HG03571 (cell line): ENCODE measurements around the gene ZNF324B.
"Not testable (repeated sequence)": the region's sequence is repeated elsewhere in the genome, so short reads cannot be mapped to it uniquely, and the experiment has no call there.

ENCODE experiments used
- ATAC-seq: cut with Tn5 transposase; IDR thresholded peaks from one replicate; pipeline ENCODE4 v1.9.1; 2021; ENCODE audit not compliant: unreplicated experiment

ZNF324B gene

DNA sequence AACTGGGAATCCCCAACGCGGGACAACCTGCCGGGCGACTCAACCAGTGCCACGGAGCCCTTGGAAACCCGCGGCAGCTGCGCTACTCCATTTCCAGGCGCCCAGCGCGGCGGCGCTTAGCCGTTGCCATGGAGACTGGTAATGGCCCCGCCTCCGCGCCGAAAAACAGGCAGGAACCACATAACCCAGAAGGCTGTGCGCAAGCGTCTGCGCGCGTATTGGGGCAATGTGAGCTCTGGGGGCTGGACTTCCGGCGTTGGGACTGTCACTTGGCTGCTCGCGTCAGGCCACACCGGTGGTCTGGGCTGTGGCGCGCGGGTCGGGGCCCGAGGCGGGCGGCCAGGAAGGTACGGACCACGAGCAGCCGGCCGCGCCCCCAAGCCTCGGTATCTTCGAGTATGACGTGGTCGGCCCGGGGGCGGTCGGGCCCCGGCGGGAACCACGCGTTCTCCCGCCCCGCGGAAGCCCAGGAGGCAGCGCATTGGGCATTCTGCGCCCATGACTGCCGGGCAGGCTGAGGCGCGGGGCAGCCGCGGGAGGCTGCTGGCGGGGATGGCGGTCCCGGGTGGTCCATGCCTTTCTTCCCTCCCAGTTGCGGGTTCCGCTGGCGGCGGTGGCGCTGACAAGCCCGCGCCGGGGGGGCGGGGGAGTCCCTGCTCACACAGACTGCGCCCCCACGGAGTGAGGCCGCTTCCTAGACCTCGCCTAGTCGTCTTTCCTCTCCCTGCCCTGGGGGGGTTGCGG, at the start of gene ZNF324B:
TSS of gene ZNF324B (plus strand) at position 265 of the 744 bp plus-strand sequence. CDS start 2,080 bp downstream, outside the sequence.
- ATAC-seq: peak; percentile 95

DNA sequence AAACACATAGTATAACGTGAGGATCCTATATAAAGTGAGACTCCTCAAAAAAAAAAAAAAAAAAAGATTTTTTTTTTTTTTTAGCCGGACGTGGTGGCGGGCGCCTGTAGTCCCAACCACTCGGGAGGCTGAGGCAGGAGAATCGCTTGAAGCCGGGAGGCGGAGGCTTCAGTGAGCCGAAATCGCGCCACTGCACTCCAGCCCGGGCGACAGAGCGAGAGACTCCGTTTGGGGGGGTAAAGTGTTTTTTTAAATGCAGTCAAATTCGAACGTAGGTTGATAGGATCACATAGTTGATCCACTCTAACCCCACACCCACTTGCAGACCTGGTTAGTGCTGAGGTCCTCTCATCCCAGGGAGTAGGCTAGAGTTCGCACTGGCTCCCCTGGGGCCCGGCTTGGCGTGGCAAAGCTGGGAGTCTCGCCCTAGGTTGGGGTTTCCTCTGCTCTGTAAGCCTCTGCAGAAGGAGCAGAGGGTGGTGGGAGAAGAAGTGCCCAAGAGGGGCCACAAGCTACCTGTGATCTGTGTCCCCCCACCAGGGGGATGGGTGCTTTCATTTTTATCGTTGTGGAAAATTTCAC, 49.5 kb upstream of the ZNF324B start:
- no peak for ATAC-seq

DNA sequence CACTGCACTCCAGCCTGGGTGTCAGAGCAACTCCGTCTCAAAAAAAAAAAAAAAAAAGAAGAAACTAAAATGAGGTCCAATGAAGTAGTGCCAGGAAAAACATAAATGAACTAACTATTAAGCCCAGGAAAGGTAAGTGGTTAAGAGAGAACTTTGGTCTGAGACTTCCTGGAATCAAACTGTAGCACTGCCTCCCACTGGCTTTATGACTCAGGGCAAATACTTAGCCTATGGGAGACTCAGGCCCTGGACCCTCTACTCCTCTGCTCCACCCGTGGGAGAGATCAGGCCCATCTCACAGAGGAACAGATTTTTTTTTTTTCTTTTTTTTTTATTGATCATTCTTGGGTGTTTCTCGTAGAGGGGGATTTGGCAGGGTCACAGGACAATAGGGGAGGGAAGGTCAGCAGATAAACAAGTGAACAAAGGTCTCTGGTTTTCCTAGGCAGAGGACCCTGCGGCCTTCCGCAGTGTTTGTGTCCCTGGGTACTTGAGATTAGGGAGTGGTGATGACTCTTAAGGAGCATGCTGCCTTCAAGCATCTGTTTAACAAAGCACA, 47.4 kb upstream of the ZNF324B start:
- not testable (repeated sequence) for ATAC-seq

DNA sequence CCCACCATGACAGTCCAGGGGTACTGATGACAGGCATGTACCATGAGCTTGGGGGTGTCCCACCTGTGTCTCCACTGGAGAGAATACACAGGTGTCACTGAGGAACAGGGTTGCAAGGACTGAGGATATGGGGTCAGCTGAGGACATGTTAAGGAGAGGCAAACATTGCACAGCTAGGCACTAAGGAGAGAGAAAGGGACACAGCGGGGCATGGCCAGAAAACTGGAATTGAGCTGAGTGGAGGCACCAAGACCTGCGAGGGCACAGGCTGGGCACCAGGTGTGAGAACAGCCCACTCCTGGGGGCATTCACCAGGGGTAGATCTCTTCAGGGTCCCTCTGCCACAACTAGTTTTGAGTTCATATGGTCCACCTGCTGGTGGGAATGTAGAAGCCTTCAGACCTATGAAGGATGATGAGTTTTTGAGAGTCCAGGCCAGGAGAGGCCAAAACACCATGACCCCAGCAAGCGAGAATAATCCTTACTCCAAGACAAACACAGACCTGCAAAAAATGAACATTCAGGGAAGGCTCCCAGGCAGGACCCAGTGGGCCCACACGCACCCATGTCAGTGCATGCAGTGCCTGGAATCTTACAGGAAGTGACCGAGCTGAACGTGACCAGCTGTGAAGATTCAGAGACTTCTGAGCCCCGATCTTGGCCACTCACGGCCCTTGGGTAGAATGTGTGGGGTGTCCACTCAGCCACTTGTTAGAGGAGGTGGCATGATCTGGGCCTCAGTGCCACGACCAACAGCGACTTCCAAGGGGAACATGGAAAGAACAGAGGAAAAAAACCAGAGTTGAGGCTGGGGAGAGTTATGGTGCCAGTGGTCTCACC, 44.4 kb upstream of the ZNF324B start:
- ATAC-seq: no peak

DNA sequence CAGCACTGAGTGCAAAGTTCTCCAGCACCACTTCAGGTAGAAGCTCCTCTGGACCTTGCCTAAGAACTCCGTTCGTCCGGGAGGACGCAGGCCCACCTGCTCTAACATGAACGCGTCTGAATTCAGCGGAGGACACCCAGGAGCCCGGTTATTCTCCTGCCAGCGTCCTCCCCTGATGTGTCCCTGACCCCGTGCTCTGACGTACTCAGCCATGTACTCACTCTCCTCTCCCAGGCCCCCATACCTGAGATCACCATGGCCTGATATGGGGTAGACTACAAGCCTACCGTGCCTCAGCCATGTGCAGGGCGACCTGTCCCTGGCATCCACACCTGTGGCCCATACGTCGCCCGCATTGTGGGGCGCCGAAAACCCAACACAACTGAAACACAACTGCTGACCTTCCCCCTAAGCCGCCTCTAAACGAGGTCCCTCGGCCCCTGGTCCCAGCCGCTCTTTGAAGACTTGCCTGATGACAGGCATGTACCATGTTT, 43.7 kb upstream of the ZNF324B start:
- no peak for ATAC-seq

DNA sequence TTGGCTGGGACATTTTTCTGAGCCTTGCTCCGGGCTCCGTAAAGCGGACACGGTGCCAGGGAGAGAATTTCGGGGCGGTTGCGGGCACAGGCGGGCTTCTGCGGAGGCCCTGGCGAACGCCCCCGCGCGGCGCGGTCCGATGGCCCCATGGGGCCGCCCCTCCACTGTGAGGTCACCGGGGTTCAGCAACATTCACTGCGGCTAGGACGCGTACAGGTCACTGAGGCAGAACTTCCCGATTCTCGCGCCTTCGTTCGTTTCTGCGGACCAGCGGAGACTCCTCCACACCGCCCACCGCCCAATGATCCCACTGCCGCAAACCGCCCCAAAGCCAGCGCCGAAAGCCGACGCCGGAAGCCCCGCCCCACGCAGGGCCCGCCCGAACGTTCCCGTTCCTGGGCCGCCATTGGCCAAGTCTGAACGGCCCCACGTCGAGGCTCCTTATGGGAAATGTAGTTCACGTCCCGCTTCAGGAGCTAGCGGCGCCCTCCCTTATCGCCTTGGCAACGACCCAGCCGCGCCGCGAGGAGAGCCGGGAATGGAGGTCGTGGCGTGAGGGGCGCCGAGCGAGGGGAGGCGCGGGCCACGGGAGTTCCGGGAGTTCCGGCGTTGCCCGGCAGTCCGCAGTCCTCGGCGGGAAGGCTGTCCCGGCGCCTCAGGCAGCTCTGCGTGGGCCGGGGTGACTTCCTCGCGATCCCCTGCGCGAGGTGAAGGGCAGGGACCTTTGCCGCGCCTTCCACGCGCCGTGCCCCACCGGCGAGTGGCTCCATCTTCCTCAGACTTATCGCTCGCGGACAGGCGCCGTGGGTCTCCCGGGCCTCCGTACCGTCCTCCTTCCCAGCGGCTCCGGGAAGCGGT, 43.0 kb upstream of the ZNF324B start, which contains the start of gene ZNF584:
TSS of gene ZNF584 (plus strand) at position 498 of the 858 bp plus-strand sequence. CDS start 499 bp downstream, outside the sequence.
- ATAC-seq: peak; percentile 84

DNA sequence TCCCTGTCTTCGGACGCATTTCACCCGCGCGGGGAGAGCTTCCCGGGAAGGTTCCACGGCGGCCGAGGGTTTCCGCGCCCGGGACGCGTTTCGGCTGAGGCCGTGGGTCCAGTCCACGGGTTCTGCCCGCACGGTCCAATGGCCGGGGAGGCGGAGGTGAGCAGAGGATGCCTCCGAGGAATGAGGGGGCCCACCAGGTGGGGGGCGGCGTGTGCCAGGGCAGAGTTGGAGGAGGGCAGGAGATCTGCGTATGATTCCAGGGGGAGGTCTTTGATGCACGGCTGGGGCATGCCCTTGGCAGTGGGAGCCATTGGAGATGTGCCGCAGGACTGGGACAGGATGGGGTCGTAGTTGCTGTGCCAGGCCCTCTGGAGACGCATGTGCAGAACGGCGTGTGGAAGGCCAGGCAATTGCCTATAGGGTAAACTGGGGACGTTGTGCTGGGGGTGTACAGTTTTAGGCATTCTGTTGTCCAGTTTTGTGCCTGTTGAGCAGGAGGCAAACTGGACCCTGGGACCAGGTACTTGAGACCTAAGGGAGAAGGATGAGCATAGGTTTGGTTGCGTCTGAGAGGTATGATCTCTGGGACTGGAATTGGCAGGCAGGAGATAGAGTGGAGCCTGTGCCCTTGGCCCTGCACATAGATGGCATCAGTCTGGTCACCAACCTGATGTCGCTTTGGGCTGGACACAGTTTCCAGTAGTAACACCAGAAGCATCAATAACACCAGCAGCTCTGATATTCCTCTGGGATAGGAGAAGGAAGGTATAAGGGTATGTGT, 42.2 kb upstream of the ZNF324B start:
- peak; percentile 15 for ATAC-seq

DNA sequence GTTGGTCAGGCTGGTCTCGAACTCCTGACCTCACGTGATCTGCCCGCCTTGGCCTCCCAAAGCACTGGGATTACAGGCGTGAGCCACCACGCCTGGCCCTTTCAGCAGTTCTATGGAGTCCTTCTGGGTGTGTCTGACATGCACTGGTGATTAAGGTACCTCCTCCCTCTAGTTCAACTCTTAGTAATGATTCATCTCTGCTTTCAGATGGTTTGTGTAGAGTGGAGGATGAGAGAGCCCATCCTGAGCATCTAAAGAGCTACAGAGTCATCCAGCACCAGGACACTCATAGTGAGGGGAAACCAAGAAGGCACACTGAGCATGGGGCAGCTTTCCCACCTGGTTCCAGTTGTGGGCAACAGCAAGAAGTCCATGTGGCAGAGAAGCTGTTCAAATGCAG, 34.8 kb upstream of the ZNF324B start:
- ATAC-seq: no peak

DNA sequence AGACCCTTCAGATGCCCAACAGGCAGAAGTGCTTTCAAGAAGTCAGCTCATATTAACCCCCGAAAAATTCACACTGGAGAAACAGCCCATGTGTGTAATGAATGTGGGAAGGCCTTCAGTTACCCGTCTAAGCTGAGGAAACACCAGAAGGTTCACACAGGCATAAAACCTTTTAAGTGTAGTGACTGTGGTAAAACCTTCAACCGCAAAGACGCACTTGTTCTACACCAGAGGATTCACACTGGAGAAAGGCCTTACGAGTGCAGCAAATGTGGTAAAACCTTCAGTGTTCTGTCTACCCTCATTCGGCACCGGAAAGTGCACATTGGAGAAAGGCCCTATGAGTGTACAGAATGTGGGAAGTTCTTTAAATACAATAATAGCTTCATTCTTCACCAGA, 34.4 kb upstream of the ZNF324B start:
- ATAC-seq: no peak

DNA sequence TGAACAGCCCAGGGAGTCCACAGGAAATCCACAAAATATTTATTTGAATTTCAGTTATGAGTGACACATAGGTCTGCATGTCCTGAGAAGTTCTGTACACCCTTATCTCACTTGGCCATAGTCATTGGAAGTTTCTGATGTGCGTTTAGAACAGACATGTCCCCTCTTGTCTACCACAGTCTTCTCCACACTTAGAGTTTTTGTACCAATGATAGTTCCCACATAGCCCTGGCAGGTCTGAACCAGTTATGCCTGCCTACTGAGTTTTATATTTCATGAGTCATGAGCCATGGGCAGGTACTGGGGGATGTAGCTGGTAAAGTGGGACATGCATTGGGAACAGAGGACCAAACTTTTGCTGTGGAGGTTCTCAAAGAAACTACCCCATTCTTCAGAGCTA, 22.8 kb upstream of the ZNF324B start:
- no peak for ATAC-seq

DNA sequence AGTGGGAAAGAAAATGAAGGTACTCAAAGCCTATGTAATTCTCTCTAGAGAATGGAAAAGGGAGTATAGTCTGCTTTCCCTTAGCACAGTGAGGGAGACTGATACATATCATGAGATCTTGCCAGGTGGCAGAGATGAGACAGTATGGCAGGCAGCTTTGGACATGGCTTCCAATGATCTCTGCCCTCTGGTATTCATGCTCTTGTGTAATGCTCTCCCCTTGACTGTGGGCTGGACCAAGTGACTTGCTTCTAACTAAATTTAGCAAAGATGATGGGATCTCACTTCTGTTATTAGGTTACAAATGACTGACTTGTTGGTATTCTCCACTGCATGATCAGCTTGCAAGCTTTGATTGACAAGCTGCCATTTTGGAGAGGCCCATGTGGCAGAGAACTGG, 21.7 kb upstream of the ZNF324B start:
- ATAC-seq: no peak

DNA sequence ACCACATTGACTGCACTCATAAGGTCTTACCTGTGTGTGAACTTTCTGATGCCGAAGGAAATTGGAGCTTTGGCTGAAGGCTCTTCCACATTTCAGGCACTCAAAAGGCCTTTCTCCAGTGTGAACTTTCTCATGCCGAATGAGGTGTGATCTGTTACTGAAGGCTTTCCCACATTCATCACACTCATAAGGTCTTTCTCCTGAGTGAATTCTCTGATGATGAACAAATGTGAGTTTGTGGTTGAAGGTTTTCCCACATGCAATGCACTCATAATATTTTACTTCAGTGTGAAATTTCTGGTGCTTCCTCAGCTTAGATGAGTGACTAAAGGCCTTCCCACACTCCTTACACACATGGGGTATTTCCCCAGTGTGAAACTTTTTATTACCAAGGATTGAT, 17.2 kb upstream of the ZNF324B start:
- no peak for ATAC-seq

DNA sequence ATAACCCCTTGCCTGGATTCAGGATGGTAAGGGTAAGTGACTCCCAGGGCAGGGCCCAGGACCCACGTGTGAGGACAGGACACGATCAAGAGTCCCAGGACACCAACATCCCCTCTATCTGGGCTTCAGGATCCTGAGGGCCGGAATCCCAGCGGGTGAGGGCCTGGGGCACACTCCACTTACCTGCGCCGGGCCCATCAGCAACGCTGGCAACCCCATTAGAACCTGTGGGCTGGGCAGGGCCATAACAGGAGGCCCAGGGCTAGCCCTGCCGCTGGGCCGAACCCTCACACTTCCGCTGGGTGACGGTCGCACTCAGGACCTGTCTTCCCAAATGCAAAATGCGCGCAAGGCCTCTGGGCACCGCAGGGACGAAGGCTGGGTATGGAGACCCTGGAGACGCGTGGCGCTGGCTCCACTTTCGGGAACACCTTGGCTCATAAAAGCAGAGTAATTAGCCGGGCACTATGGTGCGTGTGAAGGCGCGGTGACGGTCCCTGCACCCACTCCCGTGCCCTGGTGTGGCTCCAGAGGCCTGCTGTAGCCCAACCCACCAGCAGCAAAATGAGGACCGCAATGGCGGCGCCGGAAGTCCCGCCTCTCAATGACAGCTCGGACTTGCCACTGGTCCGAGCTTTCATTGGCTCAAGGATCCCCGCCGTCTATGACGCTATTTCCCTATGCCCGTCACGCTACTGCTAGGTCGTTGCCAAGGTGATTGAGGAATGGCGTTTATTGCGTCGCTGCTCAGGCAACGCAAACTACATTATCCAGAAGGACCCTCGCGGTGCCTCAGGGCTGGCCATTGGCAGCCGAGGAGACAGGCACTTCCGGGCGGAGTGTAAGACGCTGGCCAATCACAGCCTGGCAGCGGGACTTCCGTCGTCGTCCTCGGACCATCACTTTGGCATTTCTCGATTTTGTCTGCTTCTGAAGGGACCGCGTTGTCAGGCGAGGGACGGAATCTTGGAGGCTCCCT, 11.6 kb upstream of the ZNF324B start, which contains the start of gene ZNF132:
TSS of gene ZNF132 (minus strand) at position 578 of the 979 bp plus-strand sequence. CDS start at position 246, 332 bp downstream.
- ATAC-seq: peak; percentile 91

DNA sequence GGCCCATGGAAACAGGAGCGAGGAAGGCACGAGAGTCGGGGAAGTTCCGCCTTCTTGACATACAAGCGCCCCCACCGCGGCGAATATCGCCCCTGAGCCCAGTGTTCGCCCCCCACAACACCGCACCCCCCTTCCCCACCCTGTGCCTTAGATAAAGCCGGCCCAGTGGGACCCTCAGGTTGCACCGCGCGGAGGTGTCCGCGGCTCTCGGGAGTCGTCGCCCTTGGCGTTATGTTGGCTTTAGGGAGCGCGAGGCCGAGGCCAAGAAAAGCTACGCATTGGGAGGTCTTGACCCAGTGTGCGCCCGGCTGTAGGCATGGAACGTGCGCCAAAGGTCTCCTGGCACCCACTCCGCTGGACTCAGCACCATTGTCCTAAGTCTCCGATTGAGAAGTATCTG, 10.9 kb upstream of the ZNF324B start:
- no peak for ATAC-seq

DNA sequence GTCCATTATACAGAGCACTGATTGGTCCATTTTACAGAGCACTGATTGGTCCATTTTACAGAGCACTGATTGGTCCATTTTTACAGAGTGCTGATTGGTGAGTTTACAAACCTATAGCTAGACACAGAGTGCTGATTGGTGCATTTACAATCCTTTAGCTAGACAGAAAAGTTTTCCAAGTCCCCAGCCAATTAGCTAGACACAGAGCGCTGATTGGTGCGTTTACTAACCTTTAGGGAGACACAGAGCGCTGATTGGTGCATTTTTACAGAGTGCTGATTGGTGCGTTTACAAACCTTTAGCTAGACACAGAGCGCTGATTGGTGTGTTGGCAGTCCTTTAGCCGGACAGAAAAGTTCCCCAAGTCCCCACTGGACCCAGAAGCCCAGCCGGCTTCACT, 8.4 kb upstream of the ZNF324B start:
- not testable (repeated sequence) for ATAC-seq

DNA sequence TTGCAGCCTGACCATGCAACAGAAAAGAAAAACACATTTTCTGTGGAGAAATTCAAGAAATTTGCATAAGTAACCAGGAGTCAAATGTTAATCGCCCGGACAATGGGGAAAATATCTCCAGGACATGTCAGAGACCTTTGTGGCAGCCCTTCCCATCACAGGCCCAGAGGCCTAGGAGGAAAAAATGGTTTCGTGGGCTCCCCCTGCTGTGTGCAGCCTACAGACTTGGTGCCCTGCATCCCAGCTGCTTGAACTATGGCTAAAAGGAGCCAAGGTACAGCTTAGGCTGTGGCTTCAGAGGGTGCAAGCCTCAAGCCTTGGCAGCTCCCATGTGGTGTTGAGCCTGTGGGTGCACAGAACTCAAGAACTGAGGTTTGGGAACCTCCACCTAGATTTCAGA, 2.6 kb upstream of the ZNF324B start:
- ATAC-seq: not testable (repeated sequence)

DNA sequence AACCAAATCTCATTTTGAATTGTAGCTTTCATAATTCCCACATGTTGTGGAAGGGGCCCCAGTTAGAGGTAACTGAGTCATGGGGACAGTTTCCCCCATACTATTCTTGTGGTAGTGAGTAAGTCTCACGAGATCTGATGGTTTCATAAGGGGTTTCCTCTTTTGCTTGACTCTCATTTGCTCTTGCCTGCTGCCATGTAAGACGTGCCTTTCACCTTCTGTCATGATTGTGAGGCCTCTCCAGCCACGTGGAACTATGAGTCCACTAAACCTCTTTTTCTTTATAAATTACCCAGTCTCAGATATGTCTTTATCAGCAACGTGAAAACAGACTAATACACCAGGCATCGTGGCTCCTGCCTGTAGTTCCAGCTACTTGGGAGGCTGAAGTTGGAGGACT, 1.4 kb upstream of the ZNF324B start:
- ATAC-seq: not testable (repeated sequence)

DNA sequence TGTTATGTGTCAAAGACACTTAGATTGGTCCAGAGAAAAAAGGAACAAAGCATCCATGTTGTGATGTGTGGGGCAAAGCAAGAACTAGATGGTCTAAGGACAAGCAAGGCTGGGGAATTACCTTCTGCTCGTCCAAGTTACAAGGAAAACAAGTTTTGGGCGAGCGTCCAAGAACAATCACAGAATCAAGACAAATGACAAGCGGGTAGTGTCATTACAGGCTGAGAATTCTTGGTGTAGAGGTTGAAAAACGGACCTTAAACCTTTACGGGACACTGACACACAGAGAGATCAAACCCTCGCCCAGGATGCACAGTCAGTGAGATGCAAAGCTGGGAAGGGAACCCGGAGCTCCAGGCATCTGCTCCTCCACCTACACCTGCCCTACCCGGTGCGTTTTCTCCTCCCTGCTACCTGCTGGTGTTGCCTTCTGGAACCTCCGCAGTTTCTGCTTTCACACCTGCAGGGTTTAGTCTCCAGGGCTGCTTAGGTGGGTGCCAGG, 515 bp upstream of the ZNF324B start:
- ATAC-seq: no peak
